Endothelial cell of umbilical vein (primary cell): ENCODE results near the gene PI4KA.

Experiments used
- EZH2 ChIP-seq: IDR thresholded peaks from 2 replicates; pipeline ENCODE4 v1.6.1; 2012; ENCODE audit warnings: borderline replicate concordance, low read depth, mild to moderate bottlenecking, moderate library complexity, low read length, inconsistent platforms; ENCODE audit not compliant: severe bottlenecking
- FOS ChIP-seq: IDR thresholded peaks from 2 replicates; pipeline ENCODE4 v1.6.1; 2011; ENCODE audit warnings: mild to moderate bottlenecking, low read length, moderate library complexity, borderline replicate concordance; ENCODE audit not compliant: insufficient read depth
- JUN ChIP-seq: IDR thresholded peaks from 2 replicates; pipeline ENCODE4 v1.6.1; 2011; ENCODE audit warnings: borderline replicate concordance, low read depth; ENCODE audit not compliant: insufficient read length, insufficient read depth
- MYC ChIP-seq: IDR thresholded peaks from one replicate; pipeline ENCODE4 v1.6.1; 2011; ENCODE audit warnings: mild to moderate bottlenecking, low read depth, low read length
- POLR2A ChIP-seq: IDR thresholded peaks from 2 replicates; pipeline ENCODE4 v1.6.1; 2012; ENCODE audit warnings: low read depth, mild to moderate bottlenecking, control low read depth, low read length
- POLR2AphosphoS5 ChIP-seq: IDR thresholded peaks from 2 replicates; pipeline ENCODE4 v1.6.1; 2012; ENCODE audit warnings: low read depth, mild to moderate bottlenecking, control low read depth, low read length, moderate library complexity; ENCODE audit not compliant: insufficient read depth
- TF ChIP-seq, protein P1 (sequence below), 2 donors: IDR thresholded peaks; 1 replicate in 1 of 2; 2 replicates in 1 of 2; pipeline ENCODE4 v1.5.1; 2011; ENCODE audit warnings: low read length in 2 of 2, mild to moderate bottlenecking in 2 of 2, moderate library complexity in 2 of 2, control low read depth in 1 of 2, inconsistent platforms in 1 of 2, low read depth in 1 of 2; ENCODE audit not compliant: insufficient read depth in 1 of 2; ENCODE audit errors: extremely low read depth in 1 of 2
- TF ChIP-seq, protein P2 (sequence below): IDR thresholded peaks from 2 replicates; pipeline ENCODE4 v1.6.1; 2011; ENCODE audit not compliant: insufficient read depth, insufficient read length

DNA sequence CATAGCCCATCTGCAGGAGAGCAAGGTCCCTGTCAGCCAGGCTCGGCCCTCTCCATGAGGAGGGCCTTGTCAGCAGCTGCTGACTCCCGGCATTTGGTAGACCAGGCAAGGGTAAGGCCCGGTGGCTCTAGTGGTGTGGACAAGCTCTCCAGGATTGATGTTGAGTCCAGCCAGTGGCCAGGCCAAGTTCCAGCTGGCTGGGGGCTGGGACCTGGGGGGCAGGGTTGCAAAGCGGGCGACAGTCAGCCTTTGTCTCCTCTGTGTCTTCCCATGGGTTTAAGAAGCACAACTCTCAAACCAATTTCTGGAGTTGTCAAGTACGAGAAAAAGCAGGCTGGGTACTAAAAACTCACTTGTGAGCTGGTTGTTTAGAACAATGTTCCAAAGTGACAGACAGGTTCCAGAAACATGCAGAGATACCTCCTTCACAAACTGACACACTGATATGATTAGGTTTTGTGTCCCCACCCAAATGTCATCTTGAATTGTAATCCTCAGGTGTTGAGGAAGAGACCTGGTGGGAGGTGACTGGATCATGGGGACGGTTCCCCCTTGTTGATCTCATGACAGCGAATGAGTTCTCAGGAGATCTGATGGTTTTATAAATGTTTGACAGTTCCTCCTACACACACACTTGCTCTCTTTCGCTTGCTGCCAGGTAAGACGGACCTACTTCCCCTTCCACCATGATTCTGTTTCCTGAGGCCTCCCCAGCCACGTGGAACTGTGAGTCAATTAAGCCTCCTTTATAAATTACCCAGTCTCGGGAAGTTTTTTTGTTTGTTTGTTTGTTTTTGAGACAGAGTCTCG lies 137.0 kb downstream of the PI4KA start:
- TF ChIP-seq, protein P1, sequence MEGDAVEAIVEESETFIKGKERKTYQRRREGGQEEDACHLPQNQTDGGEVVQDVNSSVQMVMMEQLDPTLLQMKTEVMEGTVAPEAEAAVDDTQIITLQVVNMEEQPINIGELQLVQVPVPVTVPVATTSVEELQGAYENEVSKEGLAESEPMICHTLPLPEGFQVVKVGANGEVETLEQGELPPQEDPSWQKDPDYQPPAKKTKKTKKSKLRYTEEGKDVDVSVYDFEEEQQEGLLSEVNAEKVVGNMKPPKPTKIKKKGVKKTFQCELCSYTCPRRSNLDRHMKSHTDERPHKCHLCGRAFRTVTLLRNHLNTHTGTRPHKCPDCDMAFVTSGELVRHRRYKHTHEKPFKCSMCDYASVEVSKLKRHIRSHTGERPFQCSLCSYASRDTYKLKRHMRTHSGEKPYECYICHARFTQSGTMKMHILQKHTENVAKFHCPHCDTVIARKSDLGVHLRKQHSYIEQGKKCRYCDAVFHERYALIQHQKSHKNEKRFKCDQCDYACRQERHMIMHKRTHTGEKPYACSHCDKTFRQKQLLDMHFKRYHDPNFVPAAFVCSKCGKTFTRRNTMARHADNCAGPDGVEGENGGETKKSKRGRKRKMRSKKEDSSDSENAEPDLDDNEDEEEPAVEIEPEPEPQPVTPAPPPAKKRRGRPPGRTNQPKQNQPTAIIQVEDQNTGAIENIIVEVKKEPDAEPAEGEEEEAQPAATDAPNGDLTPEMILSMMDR (IDR thresholded peaks at IDR 0.05; ENCODE audit: extremely low read depth in 1 of 2, insufficient read depth in 1 of 2, low read depth in 1 of 2, low read length in 2 of 2): no peak
- no peak for TF ChIP-seq POLR2A
- no peak for TF ChIP-seq EZH2
- TF ChIP-seq FOS: no peak
- TF ChIP-seq, protein P2, sequence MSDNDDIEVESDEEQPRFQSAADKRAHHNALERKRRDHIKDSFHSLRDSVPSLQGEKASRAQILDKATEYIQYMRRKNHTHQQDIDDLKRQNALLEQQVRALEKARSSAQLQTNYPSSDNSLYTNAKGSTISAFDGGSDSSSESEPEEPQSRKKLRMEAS: no peak
- no peak for TF ChIP-seq POLR2AphosphoS5
- TF ChIP-seq JUN: no peak
- TF ChIP-seq MYC: no peak
